ENCODE results near the gene TUBB8B.
"Not testable (repeated sequence)": the region's sequence is repeated elsewhere in the genome, so short reads cannot be mapped to it uniquely, and the experiment has no call there.

Gene TUBB8B

GRCh38 chr18:11383-12274, 37.8 kb downstream of the TUBB8B start:
- DNase-seq = not testable (repeated sequence)

- not testable (repeated sequence) for DNase-seq
These were observed 38.7 kb downstream of the TUBB8B start for GRCh38 chr18:10624-11184.

GRCh38 chr18:9937-10336, 39.5 kb downstream of the TUBB8B start:
- not testable (repeated sequence) for DNase-seq
